GM18868 (cell line): ENCODE results near the gene IKBKE.

Source experiments
- ATAC-seq: cut with Tn5 transposase; IDR thresholded peaks from one replicate; pipeline ENCODE4 v1.9.1; 2021; ENCODE audit warnings: mild to moderate bottlenecking, moderate library complexity; ENCODE audit not compliant: unreplicated experiment

The IKBKE gene

DNA sequence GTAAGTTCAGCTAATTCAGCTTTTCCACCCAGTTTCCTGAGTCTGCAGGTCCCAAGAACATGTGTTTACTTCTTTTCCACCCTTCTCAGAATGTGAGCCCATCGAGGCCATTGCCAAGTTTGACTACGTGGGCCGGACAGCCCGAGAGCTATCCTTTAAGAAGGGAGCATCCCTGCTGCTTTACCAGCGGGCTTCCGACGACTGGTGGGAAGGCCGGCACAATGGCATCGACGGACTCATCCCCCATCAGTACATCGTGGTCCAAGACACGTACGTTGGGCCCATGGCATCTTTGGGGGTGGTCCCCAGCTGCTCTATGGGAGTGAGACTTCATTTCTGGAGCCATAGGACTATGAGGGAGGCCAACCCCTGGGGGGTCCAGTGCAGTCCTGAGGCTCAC lies 17.2 kb upstream of the IKBKE start:
- ATAC-seq, result no peak

GRCh38 chr1:206455289-206455665 lies 15.0 kb upstream of the IKBKE start:
- ATAC-seq, result no peak

GRCh38 chr1:206455666-206456344 lies 14.5 kb upstream of the IKBKE start:
- ATAC-seq, result no peak

- no peak for ATAC-seq
These were observed 13.5 kb upstream of the IKBKE start for GRCh38 chr1:206456577-206457370.

- ATAC-seq, result no peak
These were observed 12.7 kb upstream of the IKBKE start for GRCh38 chr1:206457408-206458120.

DNA sequence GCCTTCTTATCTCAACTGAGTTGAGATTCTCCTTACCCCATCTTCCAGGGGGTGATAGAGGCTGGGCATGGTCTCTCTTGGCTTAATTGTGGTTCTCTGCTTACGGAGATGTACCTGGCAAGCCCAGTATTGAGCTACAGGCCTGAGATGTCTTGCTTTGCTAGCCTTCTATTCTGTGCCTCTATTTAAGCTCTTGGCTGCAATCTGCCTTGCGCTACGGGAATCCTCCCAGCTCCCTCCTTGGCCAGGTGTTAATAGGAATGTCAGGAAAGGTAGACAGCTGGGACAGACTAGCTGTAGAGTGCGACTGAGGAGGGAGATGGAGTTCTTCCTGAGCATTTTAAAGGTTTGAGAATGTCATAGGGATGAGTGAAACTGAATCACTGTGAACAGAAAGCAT lies 10.6 kb upstream of the IKBKE start:
- no peak for ATAC-seq

GRCh38 chr1:206460836-206461426 lies 9.3 kb upstream of the IKBKE start:
- ATAC-seq, result no peak

DNA sequence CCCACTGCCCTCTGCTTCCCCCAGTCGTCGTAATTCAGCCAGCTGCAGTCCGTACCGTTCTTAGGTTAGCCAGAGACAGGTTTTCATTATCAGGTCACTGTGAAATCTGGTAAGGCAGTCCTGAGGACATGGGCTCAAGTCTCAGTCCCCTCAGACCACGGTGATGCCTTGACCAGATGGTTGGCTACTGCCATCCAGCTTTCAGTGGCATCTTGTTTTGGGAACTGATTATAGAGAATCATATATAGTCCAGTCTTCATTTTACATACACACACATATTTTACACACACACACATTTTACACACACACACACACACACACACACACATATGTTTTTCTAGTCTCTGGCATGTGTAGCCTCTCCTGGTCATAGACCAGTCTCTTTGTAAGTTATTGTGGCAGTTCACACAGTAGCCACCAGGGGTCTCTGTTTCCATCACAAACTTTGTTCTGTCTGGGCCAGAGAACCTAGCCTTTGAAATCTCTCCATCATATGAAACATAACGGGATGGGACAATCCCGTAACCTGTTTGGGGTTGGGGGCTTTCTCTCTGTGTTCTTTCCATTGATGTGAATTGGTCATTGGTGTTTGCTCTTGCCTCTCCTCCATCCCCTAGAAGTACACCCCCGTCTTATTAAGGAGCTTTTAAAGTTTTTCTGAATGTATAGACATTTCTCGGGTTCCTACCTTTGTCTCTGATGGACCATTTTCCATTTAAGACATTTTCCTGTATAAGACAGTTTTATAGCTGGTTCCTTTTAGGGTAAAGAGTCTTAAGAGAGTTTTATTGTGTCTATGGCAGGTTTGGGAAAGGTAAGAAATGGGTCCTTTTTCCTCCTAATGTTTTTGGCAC lies 8.4 kb upstream of the IKBKE start:
- peak; percentile 51 for ATAC-seq

DNA sequence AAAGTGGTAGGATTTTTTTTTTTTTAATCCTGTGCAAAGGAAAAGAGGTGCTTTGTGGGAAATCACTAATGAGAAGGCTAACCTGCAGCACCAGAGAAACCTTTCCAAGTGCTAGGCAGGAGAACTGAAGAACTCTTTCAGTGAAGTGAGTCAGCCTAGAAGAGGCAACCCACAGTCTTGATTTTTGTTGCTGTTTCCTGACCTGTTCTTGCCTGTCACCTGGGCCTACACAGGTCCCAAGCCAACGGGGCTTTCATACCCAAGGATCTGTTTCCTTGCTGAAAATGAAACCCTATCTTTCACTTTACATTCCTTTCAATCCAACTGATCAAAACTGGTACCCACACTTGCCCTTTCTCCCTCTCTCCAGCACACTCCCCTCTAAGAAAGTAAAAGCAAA lies 7.1 kb upstream of the IKBKE start:
- ATAC-seq, result no peak

DNA sequence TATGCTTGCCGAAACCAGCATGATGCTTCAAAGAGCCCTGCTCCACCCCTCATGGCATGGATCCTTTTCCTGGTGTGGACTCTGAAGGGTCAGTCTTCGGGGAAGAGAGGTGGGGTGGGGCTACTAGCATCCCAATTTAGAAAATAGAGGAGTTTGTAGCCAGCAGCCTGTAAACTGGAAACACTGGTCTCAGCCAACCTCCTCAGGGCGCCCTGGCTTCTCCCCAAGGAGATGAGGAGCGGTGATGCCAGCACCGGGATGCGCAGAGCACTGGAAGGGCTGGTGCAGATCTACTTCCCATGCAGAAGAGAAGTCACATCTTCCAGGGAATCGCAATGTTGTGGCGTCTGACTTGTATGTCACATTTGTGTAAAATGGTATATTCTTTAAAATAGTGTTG lies 6.4 kb upstream of the IKBKE start:
- no peak for ATAC-seq

DNA sequence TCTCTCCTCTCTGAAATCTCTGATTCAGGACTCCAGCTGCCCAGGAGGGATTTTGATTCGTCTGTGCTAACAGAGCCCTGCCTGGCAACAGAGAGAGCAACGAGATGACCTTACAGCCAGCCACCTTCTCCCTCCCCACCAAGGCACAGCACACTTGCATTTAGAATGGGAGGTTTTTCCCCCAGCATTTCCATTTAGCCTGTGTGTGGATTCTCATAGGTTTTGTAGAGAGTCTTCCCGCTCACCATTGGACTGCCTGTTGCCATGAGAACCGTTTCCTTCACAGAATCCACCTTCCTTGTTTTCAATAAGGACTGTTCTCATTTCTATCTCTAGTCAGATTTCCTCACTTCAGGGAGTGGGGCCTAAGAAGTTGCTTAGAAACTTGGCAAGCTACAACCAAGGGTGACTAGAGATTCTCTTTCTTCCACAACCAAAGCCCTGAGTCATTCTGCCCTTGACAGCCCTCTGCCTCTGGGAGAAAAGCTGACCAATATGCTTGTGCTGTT lies 5.8 kb upstream of the IKBKE start:
- ATAC-seq, result no peak

DNA sequence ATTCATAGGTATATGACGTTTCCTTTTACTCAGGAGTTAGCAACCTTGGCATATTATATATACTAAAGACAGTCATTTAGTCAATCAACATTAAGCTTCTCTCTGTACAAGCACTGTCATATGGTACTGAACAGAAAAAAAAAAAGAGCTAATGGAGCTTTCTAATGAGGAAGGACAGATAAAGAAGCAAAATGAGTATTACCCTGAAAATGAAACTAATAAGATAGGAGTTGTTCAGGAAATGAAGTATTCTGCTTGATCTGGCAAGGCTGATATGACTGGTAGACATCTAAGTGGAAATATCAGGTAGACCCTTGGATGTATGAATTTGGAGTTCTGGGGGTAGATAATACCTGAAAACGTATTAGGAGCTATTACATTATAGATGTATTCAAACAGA lies 4.3 kb upstream of the IKBKE start:
- ATAC-seq, result no peak

DNA sequence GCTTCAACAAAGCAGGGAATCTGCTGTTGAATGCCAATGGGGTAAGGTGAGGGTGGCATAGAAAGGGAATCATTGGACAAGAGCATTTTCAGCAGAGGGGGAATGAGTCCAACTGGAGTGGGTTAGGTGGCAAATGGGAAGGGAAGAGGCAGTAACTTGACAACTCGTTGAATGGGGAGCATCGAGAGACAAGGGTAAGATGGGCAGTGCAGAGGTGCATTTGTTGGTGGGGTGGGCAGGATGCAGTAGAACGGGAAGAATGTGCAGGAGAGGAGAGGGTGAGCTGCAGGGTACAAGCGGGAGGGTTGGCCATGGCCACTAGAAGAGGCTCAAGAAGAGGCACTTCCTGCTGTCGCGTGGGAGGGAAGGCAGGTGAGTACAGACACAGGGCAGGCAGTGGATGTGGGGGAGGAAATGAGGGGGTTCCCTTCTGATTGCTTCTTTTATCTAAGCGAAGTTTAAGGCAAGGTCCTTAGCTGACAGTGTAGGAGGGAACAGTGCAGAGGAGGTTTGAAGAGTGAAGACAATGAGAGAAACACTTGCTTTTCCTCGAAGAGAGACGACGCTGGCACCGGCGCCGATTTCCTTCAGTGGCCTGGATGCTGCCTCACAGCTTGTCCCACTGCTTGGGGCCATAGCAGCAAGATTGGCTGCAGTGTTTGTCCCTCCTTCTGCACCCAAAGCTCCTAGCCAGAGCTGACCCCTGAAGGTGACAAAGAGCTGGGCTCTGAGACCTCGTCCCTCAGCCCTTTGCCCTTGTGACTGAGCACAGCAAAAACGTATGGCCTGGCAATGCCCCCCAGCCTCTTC lies 3.2 kb upstream of the IKBKE start:
- ATAC-seq, result no peak

DNA sequence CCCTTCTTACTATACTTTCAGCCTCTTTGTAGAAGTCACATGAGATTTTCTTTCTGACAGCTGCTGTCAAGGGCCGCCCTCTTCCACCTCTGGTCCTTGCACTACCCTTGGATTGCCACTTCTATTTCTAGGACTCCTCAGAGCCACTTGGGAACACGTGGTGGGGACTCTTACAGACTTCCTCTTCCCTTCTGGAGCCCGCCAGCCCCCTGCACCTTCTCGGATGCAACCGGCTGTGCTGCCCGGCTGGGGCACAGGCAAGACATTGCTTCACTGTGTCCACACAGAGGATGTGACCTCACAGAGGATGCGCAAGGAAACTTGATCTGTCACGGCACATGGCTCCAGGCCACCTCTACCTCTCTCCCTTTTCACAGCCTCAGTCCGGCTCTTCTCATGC lies 2.4 kb upstream of the IKBKE start:
- no peak for ATAC-seq

DNA sequence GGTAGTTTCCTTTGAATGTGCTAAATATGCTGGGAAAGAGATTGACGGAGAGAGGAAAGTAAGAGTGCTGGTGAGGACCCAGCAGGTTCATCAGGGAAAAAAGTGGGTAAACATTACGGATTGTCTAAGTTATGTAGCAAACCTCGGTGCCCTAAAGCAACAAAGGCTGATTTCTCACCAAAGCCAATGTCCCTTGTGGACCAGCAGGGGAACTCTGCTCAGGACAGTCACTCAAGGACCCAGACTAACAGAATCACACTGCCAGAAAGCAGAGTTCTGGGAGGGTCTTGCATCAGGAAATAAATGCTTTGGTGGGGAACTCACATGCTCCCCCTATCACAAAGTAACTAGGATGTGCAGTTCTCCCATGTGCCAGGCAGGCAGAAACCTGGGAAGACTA lies 1.7 kb upstream of the IKBKE start:
- ATAC-seq, result no peak

- no peak for ATAC-seq
These were observed 804 bp upstream of the IKBKE start for GRCh38 chr1:206469411-206469932.

DNA sequence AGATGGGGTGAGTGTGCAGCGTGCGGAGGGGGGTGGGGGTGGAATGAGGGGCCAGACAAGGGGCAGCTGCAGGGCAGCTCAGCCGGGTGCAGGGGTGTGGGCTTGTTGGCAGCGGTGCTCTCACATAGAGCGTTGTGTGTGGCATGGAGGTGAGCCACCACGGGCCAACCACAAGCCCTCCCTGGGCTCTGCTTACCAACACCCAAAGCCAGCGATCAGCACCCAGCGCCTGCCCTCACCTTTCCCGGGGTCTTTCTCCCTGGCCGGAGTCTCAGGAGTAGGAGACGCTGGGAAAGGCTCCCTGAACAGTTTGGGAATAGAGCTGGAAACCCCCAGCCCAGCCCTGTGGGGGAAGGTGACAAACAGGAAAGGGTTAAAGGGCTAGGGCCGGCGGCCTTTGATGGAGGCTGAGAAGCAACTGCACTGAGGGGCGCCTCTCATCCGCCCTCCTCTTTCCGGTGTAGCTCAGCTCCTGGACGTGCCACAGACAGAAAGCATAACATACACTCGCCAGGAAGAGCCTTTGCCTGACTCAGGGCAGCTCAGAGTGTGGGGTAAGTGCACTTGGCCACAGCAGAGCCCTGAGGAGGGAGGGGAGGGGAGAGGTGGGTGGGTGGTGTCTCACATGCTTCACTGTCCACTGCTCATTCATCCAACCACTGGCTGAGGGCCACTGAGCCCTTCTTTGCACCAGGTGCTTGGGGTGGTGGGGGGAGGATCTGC lies 577 bp downstream of the IKBKE start:
- ATAC-seq, result peak; percentile 19

- peak; percentile 20 for ATAC-seq
These were observed 1.1 kb downstream of the IKBKE start for GRCh38 chr1:206471415-206471801.

DNA sequence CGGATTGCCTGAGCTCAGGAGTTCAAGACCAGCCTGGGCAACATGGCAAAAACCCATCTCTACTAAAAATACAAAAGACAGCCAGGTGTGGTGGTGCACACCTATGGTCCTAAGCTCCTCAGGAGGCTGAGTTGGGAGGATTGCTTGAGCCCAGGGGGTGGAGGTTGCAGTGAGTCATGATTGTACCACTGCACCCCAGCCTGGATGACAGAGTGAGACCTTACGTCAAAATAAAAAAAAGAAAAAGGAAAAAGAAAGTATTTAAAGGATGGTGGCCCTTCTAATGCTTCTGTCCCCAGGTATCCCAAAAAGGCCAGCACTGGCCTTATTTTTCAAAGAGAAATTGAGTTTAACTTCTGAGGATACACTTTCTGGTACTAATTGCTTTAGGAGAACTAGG lies 1.7 kb downstream of the IKBKE start:
- no peak for ATAC-seq
